K562 (cell line): ENCODE results near the gene SYK. TPM values are rescaled to one million over a fixed set of nuclear protein-coding genes. Genes with fewer than 3 reads are reported as not detected.

Experiments used
- AFF4 ChIP-seq: sonication (generic); formaldehyde crosslinking; IDR thresholded peaks from 2 replicates; pipeline ENCODE4 v1.8.0; 2023; ENCODE audit warnings: mild to moderate bottlenecking, missing genetic modification reagents
- BHLHE40 ChIP-seq: IDR thresholded peaks from 2 replicates; pipeline ENCODE4 v1.6.1; 2011; ENCODE audit warnings: low read length, improper control_type of control experiment
- E2F6 ChIP-seq, 2 experiments: IDR thresholded peaks; 2 replicates each; pipeline ENCODE4 v1.6.1; 2011; ENCODE audit warnings: borderline replicate concordance in 1 of 2, control low read depth in 1 of 2, low read depth in 1 of 2, low read length in 1 of 2, mild to moderate bottlenecking in 1 of 2, mixed read lengths in 1 of 2, moderate library complexity in 1 of 2; ENCODE audit not compliant: insufficient read depth in 1 of 2, insufficient read length in 1 of 2, poor library complexity in 1 of 2, severe bottlenecking in 1 of 2; ENCODE audit errors: extremely low read depth in 1 of 2
- ETS1 ChIP-seq: conservative IDR thresholded peaks from 2 replicates; pipeline ENCODE4 v1.6.1; 2011; ENCODE audit warnings: low read depth, mild to moderate bottlenecking, low read length; ENCODE audit not compliant: control insufficient read depth
- FOSL1 ChIP-seq: fragments of 200-800 bp; sonication (Bioruptor generic); conservative IDR thresholded peaks from 2 replicates; pipeline ENCODE4 v1.6.1; 2016; ENCODE audit warnings: missing genetic modification characterization, missing compliant biosample characterization
- GTF2B ChIP-seq: IDR thresholded peaks from 2 replicates; pipeline ENCODE4 v1.6.1; 2011; ENCODE audit not compliant: insufficient read length; ENCODE audit errors: extremely low read depth
- KDM1A ChIP-seq, 2 experiments: fragments of 450-650 bp; IDR thresholded peaks; 2 replicates each; pipeline ENCODE4 v1.6.1; 2016; ENCODE audit warnings: mild to moderate bottlenecking in 2 of 2
- LEF1 ChIP-seq: fragments of 450-650 bp; IDR thresholded peaks from 2 replicates; pipeline ENCODE4 v1.6.1; 2016; ENCODE audit warnings: mild to moderate bottlenecking
- MAZ ChIP-seq, 2 experiments: fragments of 450-650 bp in 1 of 2; sonication (generic) in 1 of 2; formaldehyde crosslinking; IDR thresholded peaks in 1 of 2; conservative IDR thresholded peaks in 1 of 2; 2 replicates each; pipeline versions ENCODE4 v1.4.0 to v1.5.0; 2020; ENCODE audit warnings: mild to moderate bottlenecking in 1 of 2, missing genetic modification reagents in 1 of 2
- NR2C1 ChIP-seq, 2 experiments: fragments of 450-650 bp; IDR thresholded peaks; 2 replicates each; pipeline ENCODE4 v1.6.1; 2017; ENCODE audit warnings: mild to moderate bottlenecking in 2 of 2, antibody characterized with exemption in 1 of 2, inconsistent platforms in 1 of 2, missing compliant biosample characterization in 1 of 2, missing genetic modification characterization in 1 of 2
- PRPF4 ChIP-seq: fragments of 200-400 bp; formaldehyde crosslinking; IDR thresholded peaks from one replicate; pipeline ENCODE4 v1.6.1; 2017; ENCODE audit warnings: low read length, low read depth, mild to moderate bottlenecking; ENCODE audit not compliant: insufficient read depth, poor library complexity, severe bottlenecking
- TEAD4 ChIP-seq, 2 experiments: sonication (generic) in 1 of 2; formaldehyde crosslinking in 1 of 2; IDR thresholded peaks; 2 replicates each; pipeline versions ENCODE4 v1.6.1 to v1.8.0; 2012 to 2022; ENCODE audit warnings: borderline replicate concordance in 1 of 2, inconsistent platforms in 1 of 2, low read length in 1 of 2, mild to moderate bottlenecking in 1 of 2, missing genetic modification reagents in 1 of 2
- ZNF263 ChIP-seq: sonication (generic); formaldehyde crosslinking; IDR thresholded peaks from 2 replicates; pipeline ENCODE4 v1.8.0; 2022; ENCODE audit warnings: mild to moderate bottlenecking, missing genetic modification reagents, borderline replicate concordance
- ZNF280A ChIP-seq: fragments of 450-650 bp; IDR thresholded peaks from 2 replicates; pipeline ENCODE4 v1.6.1; 2018; ENCODE audit warnings: mild to moderate bottlenecking, low read depth; ENCODE audit not compliant: partially characterized antibody
- ZNF282 ChIP-seq: sonication (generic); formaldehyde crosslinking; IDR thresholded peaks from 2 replicates; pipeline ENCODE4 v1.8.1; 2023; ENCODE audit warnings: missing genetic modification reagents
- ZNF586 ChIP-seq: fragments of 450-650 bp; formaldehyde crosslinking; conservative IDR thresholded peaks from 2 replicates; pipeline ENCODE4 v1.4.0; 2020; ENCODE audit warnings: mild to moderate bottlenecking, moderate library complexity
- polyA plus RNA-seq, 8 experiments: library from polyadenylated mRNA; depleted of rRNA in 4 of 8; stranded (reverse) in 5 of 8; unstranded in 3 of 8; fragments of >200 nt; fragmentation: Nextera tagmentation in 2 of 8; fragmentation: Illumina TruSeq in 1 of 8; extraction: Ambion mirVana in 2 of 8; extraction: Trizol in 1 of 8; gene quantifications; 2 replicates each; pipeline versions ENCODE4 v1.2.1 to v1.2.3, GENCODE V29; 2011 to 2014; ENCODE audit warnings: inconsistent platforms in 1 of 8, missing spikeins in 1 of 8
- total RNA-seq, 7 experiments: library from RNA; depleted of rRNA in 6 of 7; stranded (reverse); fragments of >200 nt in 6 of 7; fragmentation: Illumina TruSeq in 2 of 7; extraction: Trizol in 2 of 7; gene quantifications; 2 replicates each; pipeline versions ENCODE4 v1.2.1 to v1.2.3, GENCODE V29; 2011 to 2021; ENCODE audit warnings: low replicate concordance in 1 of 7

SYK gene
- total and polyA plus RNA-seq, 9 of the 15 experiments (the other 6 are each of a cell fraction or from before 2014, with no cell fraction given), result 3.9 to 32.7 (median 16.7) TPM

GRCh38 chr9:90815183-90815943 lies 13.7 kb downstream of the SYK start (continued):
- peak; percentile 53 to 81 for TF ChIP-seq E2F6 (IDR thresholded peaks at IDR 0.05; ENCODE audit: borderline replicate concordance in 1 of 2, extremely low read depth in 1 of 2, insufficient read depth in 1 of 2, insufficient read length in 1 of 2, low read depth in 1 of 2, low read length in 1 of 2, poor library complexity in 1 of 2, severe bottlenecking in 1 of 2)
- no peak for TF ChIP-seq GTF2B
- no peak for TF ChIP-seq ZNF282 (CRISPR knock-in tag)
- TF ChIP-seq MAZ (CRISPR knock-in tag; conservative IDR thresholded peaks at IDR 0.05 in 1 of 2, IDR thresholded peaks at IDR 0.05 in 1 of 2), result 0 out of 4 replicates have a peak, but pooled peaks of 1 of the 2 experiments have one; percentile 22
- peak; percentile 19; the same call in 1 of the 2 replicates for TF ChIP-seq TEAD4 (IDR thresholded peaks at IDR 0.05; ENCODE audit: low read length)
- no peak for TF ChIP-seq TEAD4 (CRISPR knock-in tag; IDR thresholded peaks at IDR 0.05; ENCODE audit: borderline replicate concordance)
- TF ChIP-seq KDM1A (IDR thresholded peaks at IDR 0.05), result no peak
- TF ChIP-seq NR2C1 (IDR thresholded peaks at IDR 0.05), result no peak
- TF ChIP-seq NR2C1 (tag; IDR thresholded peaks at IDR 0.05), result no peak
- no peak for TF ChIP-seq ZNF586 (CRISPR knock-in tag)
- no peak for TF ChIP-seq ETS1
- no peak for TF ChIP-seq ZNF263 (CRISPR knock-in tag)
- TF ChIP-seq FOSL1 (tag), result peak; percentile 67; the same call in 1 of the 2 replicates
- peak; percentile 41; the same call in 1 of the 2 replicates for TF ChIP-seq LEF1
- no peak for TF ChIP-seq ZNF280A
- TF ChIP-seq BHLHE40, result peak; percentile 95
- no peak for TF ChIP-seq AFF4 (CRISPR knock-in tag)
- no peak for TF ChIP-seq PRPF4
